Calu3 (cell line): ENCODE measurements around the gene PDE6G. TPM values are rescaled to one million over a fixed set of nuclear protein-coding genes. Genes with fewer than 3 reads are reported as not detected.

Experiments
- Bru-seq: library from RNA; stranded (reverse); fragments of 400-500 nt; gene quantifications from one replicate; lab custom pipeline; 2021; lab: Mats Ljungman, UMichigan
- BruChase-seq, 2 experiments: library from RNA; stranded (reverse); fragments of 400-500 nt; gene quantifications; one replicate each; lab custom pipeline; 2021; lab: Mats Ljungman, UMichigan
- BruUV-seq: library from RNA; stranded (reverse); fragments of 400-500 nt; replicated peaks from 2 replicates; lab custom pipeline; 2021; lab: Mats Ljungman, UMichigan
- CTCF ChIA-PET: fragments of 300-600 bp; sonication (Branson Sonifier 250); formaldehyde crosslinking; loops from one replicate; lab custom pipeline; 2022; ENCODE audit warnings: antibody characterized with exemption; lab: Charles Lee
- DNase-seq: peaks from one replicate; pipeline ENCODE4 v3.0.0; 2022
- H3K27ac Mint-ChIP-seq: one replicate; pipeline ENCODE4 v1.8.0; 2022; ENCODE audit warnings: mixed read lengths; ENCODE audit not compliant: unreplicated experiment
- H3K27me3 Mint-ChIP-seq: one replicate; pipeline ENCODE4 v1.8.0; 2022; ENCODE audit warnings: mixed read lengths; ENCODE audit not compliant: unreplicated experiment
- H3K36me3 Mint-ChIP-seq: one replicate; pipeline ENCODE4 v1.8.0; 2022; ENCODE audit warnings: mild to moderate bottlenecking, moderate library complexity, mixed read lengths; ENCODE audit not compliant: insufficient read depth, unreplicated experiment
- H3K4me1 Mint-ChIP-seq: one replicate; pipeline ENCODE4 v1.8.0; 2022; ENCODE audit warnings: mild to moderate bottlenecking, low read depth, mixed read lengths; ENCODE audit not compliant: unreplicated experiment
- H3K4me3 Mint-ChIP-seq: one replicate; pipeline ENCODE4 v1.8.0; 2022; ENCODE audit warnings: mild to moderate bottlenecking, low read depth, moderate library complexity, mixed read lengths; ENCODE audit not compliant: unreplicated experiment
- H3K9me3 Mint-ChIP-seq: one replicate; pipeline ENCODE4 v1.8.0; 2022; ENCODE audit warnings: low read depth, mixed read lengths; ENCODE audit not compliant: unreplicated experiment
- CTCF ChIP-seq: fragments of 200-600 bp; IDR thresholded peaks from one replicate; pipeline ENCODE4 v1.8.0; 2022; ENCODE audit warnings: antibody characterized with exemption; ENCODE audit not compliant: unreplicated experiment
- intact Hi-C: fragments of 100-400 bp; cut with micrococcal nuclease; formaldehyde crosslinking; loops from one replicate; pipeline ENCODE4 v1.10.0; 2022; ENCODE audit not compliant: unreplicated experiment
- long read RNA-seq: library from polyadenylated mRNA; stranded (forward); transcript quantifications from one replicate; pipeline ENCODE4 v2.0.0, GENCODE V29; 2022
- total RNA-seq: library from RNA; stranded (reverse); gene quantifications from 2 replicates; pipeline ENCODE4 v1.2.3, GENCODE V29; 2022

The PDE6G gene
- total RNA-seq = not detected in 2 replicates
- Bru-seq, nascent RNA = percentile 26 among the genes with signal in this experiment
- BruChase-seq, experiment 1, labeled RNA remaining after a 6-hour chase = percentile 33 among the genes with signal in this experiment
- BruChase-seq, experiment 2, labeled RNA remaining after a 2-hour chase = percentile 30 among the genes with signal in this experiment
- long read RNA-seq = 0 reads

- intact Hi-C loops = no loop called here
- no peak within 1 kb of the TSS for H3K27ac Mint-ChIP-seq
- H3K4me3 Mint-ChIP-seq = no peak within 1 kb of the TSS
- CTCF ChIA-PET = no interaction called here
- no TSS peak for BruUV-seq
- H3K27me3 Mint-ChIP-seq = no peaks in the 10 kb centered on the region
- TF ChIP-seq CTCF = no peak
- peaks cover 16% of the 10 kb centered on the region for H3K36me3 Mint-ChIP-seq
- H3K9me3 Mint-ChIP-seq = no peaks in the 10 kb centered on the region
- H3K4me1 Mint-ChIP-seq = peaks cover 28% of the 10 kb centered on the region
- DNase-seq = no peak
These were observed at the start of gene PDE6G for GRCh38 chr17:81656118-81656743. Gene PDE6G (minus strand): TSS chr17:81656542. CDS start chr17:81653305, 3,237 bp downstream.

- no peak for DNase-seq
- H3K27ac Mint-ChIP-seq = no peak overlapping the region
- no TSS peak for BruUV-seq
- no peak overlapping the region for H3K4me3 Mint-ChIP-seq
- no peaks in the 10 kb centered on the region for H3K9me3 Mint-ChIP-seq
- intact Hi-C loops = no loop called here
- peaks cover 79% of the 10 kb centered on the region for H3K36me3 Mint-ChIP-seq
- peaks cover 25% of the 10 kb centered on the region for H3K4me1 Mint-ChIP-seq
- no peaks in the 10 kb centered on the region for H3K27me3 Mint-ChIP-seq
- CTCF ChIA-PET = no interaction called here
- no peak for TF ChIP-seq CTCF
These were observed 49.3 kb upstream of the PDE6G start for GRCh38 chr17:81705518-81706231.

DNA sequence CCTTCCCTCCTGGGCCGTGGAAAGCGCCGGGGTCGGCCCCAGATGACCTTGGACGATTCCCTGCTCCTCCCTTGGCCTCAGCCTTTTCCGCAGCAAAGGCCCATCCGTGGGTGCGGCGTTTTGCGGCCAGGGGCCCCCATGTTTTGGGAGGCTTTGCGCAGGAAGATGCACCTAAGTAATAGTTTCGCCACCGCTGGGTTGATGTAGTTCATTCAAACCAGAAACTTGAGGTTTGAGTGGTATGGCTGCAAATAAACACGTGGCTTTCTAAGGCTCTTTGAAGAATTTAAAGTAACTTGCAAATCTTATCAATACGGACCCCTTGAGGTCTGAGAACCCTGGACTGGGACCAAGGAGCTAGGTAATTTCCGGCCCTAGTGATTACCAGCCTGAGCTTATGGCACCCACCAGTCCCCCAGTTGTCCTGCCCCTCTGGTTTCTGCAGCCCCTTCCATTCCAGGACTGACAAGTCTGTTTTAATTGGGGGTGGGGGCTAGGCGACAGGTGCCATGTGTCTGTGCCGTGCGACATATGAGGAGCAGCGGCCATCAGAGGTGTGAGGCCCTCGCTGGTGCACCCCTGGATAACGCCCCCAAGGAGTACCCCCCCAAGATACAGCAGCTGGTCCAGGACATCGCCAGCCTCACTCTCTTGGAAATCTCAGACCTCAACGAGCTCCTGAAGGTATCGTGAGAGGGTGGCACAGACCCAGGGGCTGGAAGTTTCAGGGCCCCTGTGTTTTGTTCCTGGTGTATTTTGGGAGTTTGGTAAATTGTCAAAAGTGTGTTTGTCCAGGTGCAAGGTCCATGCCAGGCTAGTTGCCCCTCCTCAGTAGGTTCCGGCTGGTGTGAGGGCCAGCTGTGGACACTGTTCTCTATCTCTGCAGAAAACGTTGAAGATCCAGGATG is 47.7 kb upstream of the PDE6G start:
- no peaks in the 10 kb centered on the region for H3K9me3 Mint-ChIP-seq
- no peak for TF ChIP-seq CTCF
- H3K4me1 Mint-ChIP-seq = peaks cover 22% of the 10 kb centered on the region
- no peaks in the 10 kb centered on the region for H3K27me3 Mint-ChIP-seq
- H3K4me3 Mint-ChIP-seq = peak overlapping the region; percentile 98
- H3K36me3 Mint-ChIP-seq = peaks cover 84% of the 10 kb centered on the region
- TSS peak; percentile 29 for BruUV-seq
- intact Hi-C loops = no loop called here
- CTCF ChIA-PET = interaction anchor here (0.6 to 1.7 kb wide), 6 partner anchors 17 to 123 kb away, joined by 3 to 8 read pairs (median 4); partner anchors contain the start of genes ARL16 and HGS
- no peak for DNase-seq
- no peak overlapping the region for H3K27ac Mint-ChIP-seq
